ENCODE results near the gene PKD2. TPM values are rescaled to one million over a fixed set of nuclear protein-coding genes. Genes with fewer than 3 reads are reported as not detected.

The PKD2 gene
- total RNA-seq, 1 experiment from 2014 or later, result 38.4 TPM

DNA sequence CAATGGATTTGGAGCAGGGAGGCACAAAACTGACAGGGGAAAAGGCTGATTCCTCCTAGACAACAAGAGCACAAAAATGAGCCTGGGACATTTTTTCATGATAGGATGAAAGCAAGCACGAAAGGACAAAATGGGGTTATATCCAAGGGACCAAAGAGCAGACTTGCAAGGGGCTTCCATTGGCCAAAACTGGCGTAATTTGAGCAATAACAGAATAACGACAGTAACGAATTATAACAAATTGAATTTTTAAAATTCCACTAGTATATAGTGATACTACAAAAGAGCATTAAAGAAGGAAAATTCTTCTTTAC, 21.6 kb upstream of the PKD2 start:
- Histone ChIP-seq H3K14ac (ENCODE audit: insufficient read depth, low read length) (no peak overlapping the region), H4K91ac (ENCODE audit: insufficient read length, low read depth, low read length) (no peak overlapping the region), H3K4me1 (ENCODE audit: insufficient read depth, low read length) (no peaks in the 10 kb centered on the region; the same call in 1 of the 2 replicates), H3K18ac (ENCODE audit: insufficient read length, low read depth, low read length) (no peak overlapping the region), H3K27ac (ENCODE audit: insufficient read length, low read depth, low read length) (no peak overlapping the region), H3K56ac (ENCODE audit: insufficient read length, low read depth, low read length) (no peak overlapping the region), H2BK20ac (ENCODE audit: low read depth, low read length, poor library complexity, severe bottlenecking) (no peak overlapping the region), H2AFZ (ENCODE audit: low read length) (no peak overlapping the region), H4K8ac (replicated peaks; ENCODE audit: insufficient read length, low read depth, low read length) (no peak overlapping the region), H2BK15ac (ENCODE audit: low read depth, low read length) (no peak overlapping the region), H3K27me3 (ENCODE audit: insufficient read depth, low read length) (no peaks in the 10 kb centered on the region), H2BK12ac (ENCODE audit: insufficient read length, low read depth, low read length) (no peak overlapping the region), H2BK120ac (ENCODE audit: low read depth, low read length, poor library complexity, severe bottlenecking) (no peak overlapping the region), H2BK5ac (ENCODE audit: insufficient read length, low read length) (no peak overlapping the region), H3K79me2 (ENCODE audit: insufficient read depth, low read length) (no peaks in the 10 kb centered on the region), H4K20me1 (ENCODE audit: control insufficient read depth, insufficient read depth, insufficient read length) (no peaks in the 10 kb centered on the region), H4K5ac (ENCODE audit: insufficient read length, low read depth, low read length) (no peak overlapping the region), H3T11ph (ENCODE audit: low read length) (no peak overlapping the region), H3K23me2 (ENCODE audit: insufficient read length, low read depth, low read length, poor library complexity, severe bottlenecking) (no peaks in the 10 kb centered on the region), H3K79me1 (ENCODE audit: insufficient read depth, low read depth, low read length, poor library complexity, severe bottlenecking) (no peaks in the 10 kb centered on the region), H3K4ac (ENCODE audit: low read depth, low read length) (no peak overlapping the region), H3K4me2 (ENCODE audit: insufficient read depth, insufficient read length, low read length) (no peak overlapping the region), H3K23ac (ENCODE audit: insufficient read length, low read depth, low read length) (no peak overlapping the region), H3K9ac (ENCODE audit: extremely low read depth, insufficient read length, low read length) (no peak overlapping the region), H3K9me3 (ENCODE audit: control insufficient read depth, low read depth, low read length) (no peaks in the 10 kb centered on the region), H2AK5ac (ENCODE audit: insufficient read length, low read length) (no peak overlapping the region)
- WGBS (ENCODE audit: extremely low coverage, insufficient read length, low lambda C conversion rate), result no CpG with 5 or more reads among the region's 4 CpGs
- Mint-ChIP-seq H3K9me3 (no peaks in the 10 kb centered on the region), H3K36me3 (ENCODE audit: insufficient read depth in 1 of 3, low read depth in 3 of 3) (peaks cover 0 to 8% (median 2%) of the 10 kb centered on the region in 3 experiments; a peak in 4 of 7 replicates), H3K27me3 (ENCODE audit: low read depth) (no peaks in the 10 kb centered on the region), H3K27ac (no peak overlapping the region), H3K4me1 (peaks cover 5% of the 10 kb centered on the region in 2 experiments), H3K4me3 (no peak overlapping the region)
- TF ChIP-seq CTCF (conservative IDR thresholded peaks at IDR 0.05), result no peak; the same call in 2 of the 3 replicates
- DNase-seq, result no peak
